GM12865 (cell line): Measurements from ENCODE around the gene POU6F2.

Experiments used
- DNase-seq: peaks from one replicate; pipeline ENCODE4 v3.0.0; 2010; ENCODE audit warnings: low read depth
- H3K4me3 ChIP-seq: 2 replicates; pipeline ENCODE4 v1.5.1; 2011; ENCODE audit warnings: mild to moderate bottlenecking, low read depth, low read length, control low read depth
- CTCF ChIP-seq: IDR thresholded peaks from 2 replicates; pipeline ENCODE4 v1.5.1; 2011; ENCODE audit warnings: low read length, control low read depth, low read depth, inconsistent platforms; ENCODE audit not compliant: insufficient read depth; ENCODE audit errors: missing control alignments

The POU6F2 gene

GRCh38 chr7:39338716-39339115, 361.0 kb downstream of the POU6F2 start:
- DNase-seq, result no peak
- TF ChIP-seq CTCF, result no peak
- H3K4me3 ChIP-seq, result no peak overlapping the region

GRCh38 chr7:39339591-39339990, 361.9 kb downstream of the POU6F2 start:
- no peak for TF ChIP-seq CTCF
- DNase-seq, result no peak
- no peak overlapping the region for H3K4me3 ChIP-seq

GRCh38 chr7:39341083-39341482, 363.4 kb downstream of the POU6F2 start:
- no peak overlapping the region for H3K4me3 ChIP-seq
- TF ChIP-seq CTCF, result no peak

GRCh38 chr7:39342763-39343162, 365.1 kb downstream of the POU6F2 start:
- TF ChIP-seq CTCF, result no peak
- no peak overlapping the region for H3K4me3 ChIP-seq
- DNase-seq, result no peak

More at GRCh38 chr7:39341083-39341482, 363.4 kb downstream of the POU6F2 start:
- no peak for DNase-seq

DNA sequence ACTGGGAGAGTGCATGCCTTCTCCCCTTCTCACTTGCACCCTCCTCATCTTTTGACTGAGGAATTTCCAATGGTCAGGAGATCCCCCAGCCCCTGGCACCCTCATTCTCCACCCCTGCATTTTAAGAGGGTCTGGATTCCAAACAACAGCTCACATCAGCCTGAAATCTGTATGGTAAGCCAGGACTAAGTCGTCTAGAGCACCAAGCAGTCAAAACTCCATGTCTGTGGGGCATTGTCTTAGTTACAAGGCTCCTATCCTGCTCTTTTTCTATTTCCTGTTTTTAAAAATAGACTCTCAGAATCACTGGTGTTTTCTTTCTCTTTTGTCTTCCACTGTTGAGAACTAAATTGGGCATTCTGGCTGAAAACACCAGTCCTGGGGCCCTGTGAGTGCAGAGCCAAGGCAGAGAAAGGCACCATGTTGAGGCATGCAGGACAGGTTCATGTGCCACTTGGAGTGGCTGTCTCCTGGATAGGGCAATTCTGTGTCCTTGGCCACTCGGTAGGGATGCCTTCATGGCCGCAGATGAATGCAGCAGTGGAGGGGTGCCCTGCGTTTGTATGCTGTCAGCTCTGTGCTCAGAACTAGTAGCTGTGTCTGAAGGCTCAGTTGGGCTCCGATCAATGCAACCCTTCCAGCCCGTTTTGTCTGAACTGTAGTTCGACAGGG, 371.9 kb downstream of the POU6F2 start:
- no peak overlapping the region for H3K4me3 ChIP-seq
- TF ChIP-seq CTCF, result no peak
- no peak for DNase-seq

GRCh38 chr7:39353615-39354376, 376.1 kb downstream of the POU6F2 start:
- H3K4me3 ChIP-seq, result no peak overlapping the region
- DNase-seq, result no peak

More at GRCh38 chr7:39353615-39354376, 376.1 kb downstream of the POU6F2 start:
- no peak for TF ChIP-seq CTCF
